Fibroblast of lung (primary cell): Measurements from ENCODE around the gene LAMB1. TPM values are rescaled to one million over a fixed set of nuclear protein-coding genes. Genes with fewer than 3 reads are reported as not detected.
A peak's percentile ranks its signal among the peaks of the same experiment; 100 is the strongest.

Experiments used
- DNase-seq, 2 donors: peaks; one replicate each; pipeline versions ENCODE4 v3.0.0 to v3.0.0-alpha.2; 2010; ENCODE audit warnings: low read depth in 2 of 2
- H2AFZ ChIP-seq: 2 replicates; pipeline ENCODE4 v1.5.1; 2012; ENCODE audit warnings: low read length, control low read depth, inconsistent platforms
- H3K27ac ChIP-seq: 2 replicates; pipeline ENCODE4 v1.5.1; 2011; ENCODE audit warnings: low read length, control low read depth; ENCODE audit not compliant: insufficient read depth
- H3K27me3 ChIP-seq: 2 replicates; pipeline ENCODE4 v1.5.1; 2011; ENCODE audit warnings: mild to moderate bottlenecking, low read length; ENCODE audit not compliant: control insufficient read depth, insufficient read depth
- H3K36me3 ChIP-seq: 2 replicates; pipeline ENCODE4 v1.5.1; 2011; ENCODE audit warnings: low read length; ENCODE audit not compliant: control insufficient read depth, insufficient read depth
- H3K4me1 ChIP-seq: 2 replicates; pipeline ENCODE4 v1.5.1; 2011; ENCODE audit warnings: low read length; ENCODE audit not compliant: control insufficient read depth, insufficient read depth; ENCODE audit errors: extremely low read depth
- H3K4me2 ChIP-seq: 2 replicates; pipeline ENCODE4 v1.5.1; 2011; ENCODE audit warnings: low read length, control low read depth; ENCODE audit not compliant: insufficient read depth; ENCODE audit errors: extremely low read depth
- H3K4me3 ChIP-seq, 4 experiments: fragments of 200-600 bp in 1 of 4; sonication (generic) in 1 of 4; replicated peaks in 1 of 4; 2 replicates each; pipeline ENCODE4 v1.5.1; 2011 to 2016; ENCODE audit warnings: low read length in 4 of 4, low read depth in 3 of 4, mild to moderate bottlenecking in 3 of 4, control low read depth in 2 of 4, inconsistent platforms in 1 of 4, mixed read lengths in 1 of 4; ENCODE audit not compliant: insufficient read depth in 1 of 4; ENCODE audit errors: control extremely low read depth in 1 of 4
- H3K79me2 ChIP-seq: 2 replicates; pipeline ENCODE4 v1.5.1; 2012; ENCODE audit warnings: mild to moderate bottlenecking, low read length, inconsistent platforms; ENCODE audit not compliant: control insufficient read depth, insufficient read depth
- H3K9ac ChIP-seq: 2 replicates; pipeline ENCODE4 v1.5.1; 2011; ENCODE audit warnings: mild to moderate bottlenecking, low read length, control low read depth; ENCODE audit not compliant: insufficient read depth
- H3K9me3 ChIP-seq: 2 replicates; pipeline ENCODE4 v1.5.1; 2012; ENCODE audit warnings: low read depth, low read length; ENCODE audit not compliant: control insufficient read depth, insufficient read depth
- H4K20me1 ChIP-seq: 2 replicates; pipeline ENCODE4 v1.5.1; 2011; ENCODE audit warnings: low read length; ENCODE audit not compliant: control insufficient read depth, insufficient read depth; ENCODE audit errors: extremely low read depth
- CTCF ChIP-seq, 2 donors: IDR thresholded peaks in 1 of 2; conservative IDR thresholded peaks in 1 of 2; 1 replicate in 1 of 2; 2 replicates in 1 of 2; pipeline ENCODE4 v1.5.1; 2011 to 2012; ENCODE audit warnings: low read length in 2 of 2, control low read depth in 1 of 2, inconsistent platforms in 1 of 2, low read depth in 1 of 2, mild to moderate bottlenecking in 1 of 2
- EZH2 ChIP-seq: IDR thresholded peaks from 2 replicates; pipeline ENCODE4 v1.5.1; 2012; ENCODE audit warnings: low read length, control low read depth, mild to moderate bottlenecking; ENCODE audit errors: missing control alignments
- polyA plus RNA-seq, 2 donors: library from polyadenylated mRNA; depleted of rRNA in 1 of 2; stranded (reverse) in 1 of 2; unstranded in 1 of 2; fragments of >200 nt; gene quantifications; 2 replicates each; pipeline ENCODE4 v1.2.1, GENCODE V29; 2011 to 2012; ENCODE audit warnings: missing spikeins in 1 of 2
- total RNA-seq: library from RNA; depleted of rRNA; stranded (reverse); fragments of >200 nt; gene quantifications from 2 replicates; pipeline ENCODE4 v1.2.1, GENCODE V29; 2014

Gene LAMB1
- total and polyA plus RNA-seq, 2 donors (not counting 1 experiment from before 2014, with no cell fraction given): 428 to 516 TPM

- H2AFZ ChIP-seq: no peak overlapping the region
- no peak overlapping the region for H3K9ac ChIP-seq
- peaks cover 2% of the 10 kb centered on the region for H4K20me1 ChIP-seq
- H3K4me2 ChIP-seq: no peak overlapping the region
- H3K27me3 ChIP-seq: no peaks in the 10 kb centered on the region
- no peak overlapping the region for H3K4me3 ChIP-seq
- peaks cover 18% of the 10 kb centered on the region for H3K4me1 ChIP-seq
- no peaks in the 10 kb centered on the region for H3K9me3 ChIP-seq
- peaks cover 2% of the 10 kb centered on the region for H3K79me2 ChIP-seq
- H3K36me3 ChIP-seq: peaks cover 22% of the 10 kb centered on the region
- TF ChIP-seq EZH2 (no peak), CTCF (conservative IDR thresholded peaks at IDR 0.05 in 1 of 2, IDR thresholded peaks at IDR 0.05 in 1 of 2; ENCODE audit: low read depth in 1 of 2, low read length in 2 of 2) (no peak)
- H3K27ac ChIP-seq: no peak overlapping the region
- DNase-seq: no peak
These were observed 34.5 kb downstream of the LAMB1 start for GRCh38 chr7:107968449-107968848.

GRCh38 chr7:107967420-107967819, 35.5 kb downstream of the LAMB1 start:
- no peak overlapping the region for H3K4me2 ChIP-seq

GRCh38 chr7:107966711-107967110, 36.2 kb downstream of the LAMB1 start:
- Histone ChIP-seq H3K4me3 (no peak overlapping the region), H3K4me1 (peaks cover 12% of the 10 kb centered on the region), H3K27me3 (no peaks in the 10 kb centered on the region), H3K36me3 (peaks cover 25% of the 10 kb centered on the region), H4K20me1 (no peaks in the 10 kb centered on the region), H3K4me2 (no peak overlapping the region), H3K79me2 (peaks cover 2% of the 10 kb centered on the region), H2AFZ (no peak overlapping the region), H3K9ac (no peak overlapping the region), H3K27ac (no peak overlapping the region), H3K9me3 (no peaks in the 10 kb centered on the region)
- DNase-seq: peak; percentile 58 to 96
- no peak for TF ChIP-seq CTCF (conservative IDR thresholded peaks at IDR 0.05 in 1 of 2, IDR thresholded peaks at IDR 0.05 in 1 of 2; ENCODE audit: low read depth in 1 of 2, low read length in 2 of 2)
- no peak for TF ChIP-seq EZH2

More at GRCh38 chr7:107967420-107967819, 35.5 kb downstream of the LAMB1 start:
- Histone ChIP-seq H3K27ac (no peak overlapping the region), H3K4me1 (peaks cover 11% of the 10 kb centered on the region), H3K36me3 (peaks cover 20% of the 10 kb centered on the region), H3K27me3 (no peaks in the 10 kb centered on the region), H3K4me3 (no peak overlapping the region), H3K9me3 (no peaks in the 10 kb centered on the region), H3K79me2 (peaks cover 2% of the 10 kb centered on the region), H4K20me1 (no peaks in the 10 kb centered on the region), H2AFZ (no peak overlapping the region), H3K9ac (no peak overlapping the region)
- TF ChIP-seq CTCF (conservative IDR thresholded peaks at IDR 0.05 in 1 of 2, IDR thresholded peaks at IDR 0.05 in 1 of 2; ENCODE audit: low read depth in 1 of 2, low read length in 2 of 2) (no peak), EZH2 (no peak)
- DNase-seq: no peak
